HG03521 (cell line): Measurements from ENCODE around the gene HES5.

ENCODE experiments used
- ATAC-seq: cut with Tn5 transposase; IDR thresholded peaks from one replicate; pipeline ENCODE4 v1.9.1; 2021; ENCODE audit warnings: mild to moderate bottlenecking, moderate library complexity; ENCODE audit not compliant: unreplicated experiment

Gene HES5

GRCh38 chr1:2502661-2503553, 27.2 kb downstream of the HES5 start:
- no peak for ATAC-seq

DNA sequence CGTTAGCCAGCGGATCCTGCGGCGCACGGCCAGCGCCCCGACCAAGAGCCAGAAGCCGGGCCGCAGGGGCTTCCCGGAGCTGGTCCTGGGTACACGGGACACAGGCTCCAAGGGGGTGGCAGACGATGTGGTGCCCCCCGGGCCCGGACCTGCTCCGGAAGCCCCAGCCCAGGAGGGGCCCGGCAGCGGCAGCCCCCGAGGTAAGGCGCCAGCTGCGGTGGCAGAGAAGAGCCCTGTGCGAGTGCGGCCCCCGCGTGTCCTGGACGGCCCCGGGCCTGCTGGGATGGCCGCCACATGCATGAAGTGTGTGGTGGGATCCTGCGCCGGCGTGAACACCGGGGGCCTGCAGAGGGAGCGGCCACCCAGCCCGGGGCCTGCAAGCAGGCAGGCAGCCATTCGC, 27.9 kb downstream of the HES5 start:
- ATAC-seq = no peak

DNA sequence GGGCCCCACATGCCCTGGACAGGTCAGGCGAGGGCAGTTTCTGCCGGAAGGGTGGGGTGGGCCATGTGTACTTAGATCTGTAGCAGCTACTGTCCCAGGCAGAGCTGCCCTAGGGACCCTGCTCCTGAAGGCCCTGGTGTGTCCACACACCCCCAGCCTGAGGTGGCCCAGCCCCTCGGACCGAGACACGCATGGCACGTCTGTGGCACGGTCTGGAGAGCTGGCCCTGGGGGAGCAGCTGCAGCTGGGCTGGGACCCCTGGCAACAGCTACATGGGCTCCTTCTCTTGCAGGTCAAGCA, 28.3 kb downstream of the HES5 start:
- ATAC-seq = no peak

GRCh38 chr1:2501041-2501819, 28.8 kb downstream of the HES5 start:
- ATAC-seq = no peak

DNA sequence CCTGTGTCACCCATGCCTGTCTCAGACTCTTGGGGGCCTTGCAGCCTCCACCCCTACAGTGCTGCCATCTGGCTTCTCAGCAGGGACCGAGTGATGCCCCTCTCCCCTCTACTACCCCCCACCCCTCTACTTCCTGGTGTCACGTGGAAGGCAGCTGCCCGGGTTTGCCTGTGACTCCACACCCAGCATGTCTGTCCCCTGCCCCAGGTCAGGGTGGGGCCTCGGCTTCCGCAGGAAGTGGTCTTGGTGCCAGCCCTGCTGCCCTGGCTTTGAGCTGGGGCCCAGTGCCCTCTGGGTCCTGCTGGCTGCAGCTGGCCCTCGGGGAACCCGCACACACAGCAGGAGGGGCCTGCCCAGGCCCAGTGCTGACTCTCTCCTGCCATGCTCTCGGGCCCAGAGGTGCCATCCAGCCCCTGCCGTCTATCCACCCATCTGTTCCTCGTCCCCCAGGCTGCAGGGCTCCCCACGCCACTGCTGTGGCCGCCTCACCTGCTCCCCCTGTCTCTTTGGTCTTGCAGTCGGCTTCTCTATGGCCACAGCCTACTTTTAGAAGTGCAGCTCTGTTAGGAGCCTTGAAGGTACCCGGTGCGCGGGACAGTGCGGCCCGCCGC, 30.0 kb downstream of the HES5 start:
- no peak for ATAC-seq

GRCh38 chr1:2499260-2499659, 30.8 kb downstream of the HES5 start:
- ATAC-seq = no peak

DNA sequence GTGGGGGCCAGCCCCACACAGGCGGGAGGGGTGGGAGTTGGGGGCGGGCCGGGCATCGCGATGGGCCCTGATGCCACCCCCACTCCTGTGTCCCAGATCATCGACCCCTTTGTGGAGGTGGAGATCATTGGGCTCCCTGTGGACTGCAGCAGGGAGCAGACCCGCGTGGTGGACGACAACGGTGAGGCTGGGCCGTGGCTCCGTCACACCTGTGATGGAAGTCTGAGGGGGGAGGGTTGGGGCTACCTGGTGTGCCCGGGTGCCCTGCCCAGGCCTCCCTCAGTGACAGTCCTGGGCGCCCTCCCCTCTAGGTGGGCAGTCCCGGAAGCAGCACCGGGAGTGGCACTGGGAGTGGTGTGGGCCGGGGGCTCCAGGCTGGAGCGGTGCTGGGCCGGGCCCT, 31.4 kb downstream of the HES5 start:
- no peak for ATAC-seq

- no peak for ATAC-seq
These were observed 32.2 kb downstream of the HES5 start for GRCh38 chr1:2497891-2498290.

DNA sequence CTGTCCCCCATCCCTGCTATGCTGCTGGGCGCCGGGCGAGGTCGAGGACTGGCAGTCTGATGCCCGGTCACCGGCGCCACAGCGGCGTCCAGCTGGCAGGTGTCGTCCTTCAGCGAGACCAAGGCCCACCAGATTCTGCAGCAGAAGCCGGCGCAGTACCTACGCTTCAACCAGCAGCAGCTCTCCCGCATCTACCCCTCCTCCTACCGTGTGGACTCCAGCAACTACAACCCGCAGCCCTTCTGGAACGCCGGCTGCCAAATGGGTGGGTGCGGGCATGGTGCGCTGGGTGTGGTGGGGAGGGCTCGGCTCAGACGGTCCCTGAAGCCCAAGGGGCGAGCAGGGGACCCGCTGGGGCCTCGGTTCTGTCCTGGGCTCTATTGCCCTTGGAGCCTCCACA, 33.3 kb downstream of the HES5 start:
- ATAC-seq = no peak

DNA sequence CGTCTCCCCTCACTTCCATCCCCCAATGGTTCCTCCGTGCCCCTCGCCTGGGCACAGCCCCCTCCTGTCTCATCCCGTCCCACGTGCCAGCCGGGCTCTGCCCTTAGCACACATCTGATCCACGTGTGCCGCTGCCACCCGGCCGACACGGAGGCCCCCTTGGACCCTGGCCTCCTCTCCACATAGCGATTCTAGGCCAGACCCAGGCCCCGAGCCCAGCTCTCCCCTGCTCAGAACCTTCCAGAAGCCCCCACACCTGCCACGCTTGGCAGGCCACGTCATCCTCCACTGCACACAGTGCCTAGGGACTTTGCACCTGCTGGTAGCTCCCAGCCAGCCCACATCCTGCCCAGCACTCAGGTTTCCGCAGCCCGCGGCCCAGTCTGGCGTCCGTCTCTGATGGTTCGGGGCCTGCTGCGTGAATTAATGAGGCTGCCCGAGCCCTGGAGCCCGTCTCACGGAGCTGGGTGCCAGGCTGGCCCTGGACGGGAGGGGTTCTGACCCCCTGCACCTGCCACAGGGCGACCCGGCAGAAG, 33.9 kb downstream of the HES5 start:
- no peak for ATAC-seq

DNA sequence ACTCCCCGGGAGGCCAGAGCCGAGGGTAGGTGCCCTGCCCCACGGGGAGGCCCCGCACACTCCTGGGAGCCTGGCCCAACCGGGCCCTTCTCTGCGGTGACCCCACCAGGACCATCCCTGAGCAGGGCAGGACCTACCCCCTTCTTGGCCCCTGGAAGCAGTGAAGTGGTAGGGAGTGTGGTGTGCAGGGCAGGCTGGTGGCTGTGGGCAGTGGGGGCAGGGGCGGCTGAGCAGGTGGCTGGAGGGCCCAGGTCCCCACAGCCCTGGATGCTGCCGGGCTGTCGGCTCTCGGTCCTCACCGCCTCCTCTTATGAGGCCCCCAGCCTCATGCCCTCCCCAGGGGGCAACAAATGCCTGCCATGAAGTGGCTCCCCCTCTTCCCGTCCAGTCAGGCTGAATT, 34.5 kb downstream of the HES5 start:
- no peak for ATAC-seq

- no peak for ATAC-seq
These were observed 35.0 kb downstream of the HES5 start for GRCh38 chr1:2495026-2495425.

GRCh38 chr1:2494323-2494693, 35.8 kb downstream of the HES5 start:
- no peak for ATAC-seq

DNA sequence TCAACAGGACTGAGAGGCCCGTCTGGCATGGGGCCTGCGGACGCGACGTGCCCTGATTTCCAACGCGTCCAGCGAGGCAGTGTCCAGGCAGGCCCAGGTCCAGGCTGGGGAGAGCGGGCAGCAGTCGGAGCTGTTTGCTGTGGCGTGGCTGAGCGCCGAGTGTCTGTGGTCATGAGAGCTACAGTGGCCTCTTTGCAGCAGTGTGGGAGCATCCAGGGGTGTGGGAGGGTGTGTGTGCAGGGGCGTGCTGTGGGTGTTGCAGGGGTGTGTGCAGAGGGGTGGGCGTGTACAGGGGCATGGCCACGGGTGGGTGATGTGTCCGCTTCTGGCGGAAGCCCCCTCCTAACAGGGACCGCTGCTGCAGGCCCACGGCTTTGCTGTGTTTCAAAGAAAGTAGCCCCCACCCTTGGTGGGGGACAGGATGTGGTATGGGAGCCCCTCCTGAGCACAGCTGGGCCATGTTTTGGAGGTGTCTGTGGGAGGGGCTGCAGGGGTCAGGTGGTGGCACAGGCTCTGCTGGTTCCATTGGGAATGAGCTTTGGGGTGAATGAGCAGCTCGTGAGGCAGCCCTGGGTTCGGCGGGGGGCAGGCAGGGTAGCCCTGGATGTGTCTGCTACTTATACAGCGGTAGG, 36.3 kb downstream of the HES5 start:
- no peak for ATAC-seq

DNA sequence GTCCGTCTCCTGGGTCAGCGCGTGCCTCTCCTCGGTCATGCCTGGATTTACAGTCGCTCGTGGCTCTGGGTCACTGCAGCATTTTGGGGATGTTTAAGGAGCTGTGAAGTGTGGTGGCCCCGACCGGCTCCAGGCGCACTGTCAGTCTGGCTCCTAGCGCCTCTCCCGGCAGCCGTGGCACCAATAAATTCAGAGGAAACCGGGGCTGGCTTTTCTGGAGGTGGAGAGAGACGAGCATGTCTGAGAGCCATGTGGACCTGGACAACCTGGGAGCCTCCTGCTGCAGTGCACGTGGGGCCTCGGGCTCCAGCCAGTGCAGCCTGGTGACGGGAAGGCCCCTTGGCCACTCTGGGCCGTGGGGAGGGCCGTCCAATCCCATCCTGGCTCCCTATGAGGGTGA, 36.8 kb downstream of the HES5 start:
- no peak for ATAC-seq

DNA sequence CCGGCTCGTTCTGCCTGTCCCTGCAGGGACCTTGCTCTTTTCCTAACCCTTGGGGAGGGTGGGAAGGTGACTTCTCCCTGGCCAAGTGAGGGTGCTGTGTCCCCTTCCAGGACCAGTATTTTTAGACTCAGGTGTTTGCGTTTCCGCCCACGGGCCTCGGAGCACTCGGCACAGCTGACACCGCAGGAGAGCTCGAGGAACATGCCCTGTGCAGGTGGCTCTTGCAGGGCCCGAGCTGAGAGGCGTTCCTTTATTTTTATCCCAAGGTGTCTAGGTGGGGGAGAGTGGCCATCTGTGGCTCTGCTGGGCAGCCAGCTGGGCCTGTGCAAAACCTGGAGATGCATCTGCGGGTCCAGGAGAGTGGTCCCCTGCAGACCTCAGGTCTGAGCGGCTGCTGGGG, 38.0 kb downstream of the HES5 start:
- no peak for ATAC-seq

DNA sequence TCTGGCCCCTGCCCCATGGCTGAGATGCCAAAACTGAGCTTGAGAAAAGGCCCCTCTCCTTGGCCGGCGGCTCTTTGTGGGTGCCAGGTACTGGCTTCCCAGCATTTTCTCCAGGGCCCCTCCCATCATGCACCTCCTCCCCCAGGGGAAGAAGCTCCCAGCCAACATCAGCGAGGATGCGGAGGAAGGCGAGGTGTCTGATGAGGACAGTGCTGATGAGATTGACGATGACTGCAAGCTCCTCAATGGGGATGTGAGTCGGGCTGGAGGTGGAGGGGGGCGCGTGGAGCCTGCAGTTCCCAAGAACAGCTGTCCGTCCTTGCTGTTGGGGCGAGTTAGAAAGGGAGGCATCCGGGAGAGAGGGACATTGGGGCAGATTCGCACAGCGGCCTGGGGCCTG, 40.4 kb downstream of the HES5 start:
- no peak for ATAC-seq

- no peak for ATAC-seq
These were observed 41.4 kb downstream of the HES5 start for GRCh38 chr1:2488688-2489087.

GRCh38 chr1:2486558-2486957, 43.5 kb downstream of the HES5 start:
- no peak for ATAC-seq

- ATAC-seq = no peak
These were observed 44.0 kb downstream of the HES5 start for GRCh38 chr1:2486041-2486440.

GRCh38 chr1:2483970-2484369, 46.1 kb downstream of the HES5 start:
- no peak for ATAC-seq
